Measurements from ENCODE around the gene RHBDD3. TPM values are rescaled to one million over a fixed set of nuclear protein-coding genes. Genes with fewer than 3 reads are reported as not detected.

RHBDD3 gene
- total and polyA plus RNA-seq, 2 experiments from 2014 or later: 55.0 to 115 TPM

DNA sequence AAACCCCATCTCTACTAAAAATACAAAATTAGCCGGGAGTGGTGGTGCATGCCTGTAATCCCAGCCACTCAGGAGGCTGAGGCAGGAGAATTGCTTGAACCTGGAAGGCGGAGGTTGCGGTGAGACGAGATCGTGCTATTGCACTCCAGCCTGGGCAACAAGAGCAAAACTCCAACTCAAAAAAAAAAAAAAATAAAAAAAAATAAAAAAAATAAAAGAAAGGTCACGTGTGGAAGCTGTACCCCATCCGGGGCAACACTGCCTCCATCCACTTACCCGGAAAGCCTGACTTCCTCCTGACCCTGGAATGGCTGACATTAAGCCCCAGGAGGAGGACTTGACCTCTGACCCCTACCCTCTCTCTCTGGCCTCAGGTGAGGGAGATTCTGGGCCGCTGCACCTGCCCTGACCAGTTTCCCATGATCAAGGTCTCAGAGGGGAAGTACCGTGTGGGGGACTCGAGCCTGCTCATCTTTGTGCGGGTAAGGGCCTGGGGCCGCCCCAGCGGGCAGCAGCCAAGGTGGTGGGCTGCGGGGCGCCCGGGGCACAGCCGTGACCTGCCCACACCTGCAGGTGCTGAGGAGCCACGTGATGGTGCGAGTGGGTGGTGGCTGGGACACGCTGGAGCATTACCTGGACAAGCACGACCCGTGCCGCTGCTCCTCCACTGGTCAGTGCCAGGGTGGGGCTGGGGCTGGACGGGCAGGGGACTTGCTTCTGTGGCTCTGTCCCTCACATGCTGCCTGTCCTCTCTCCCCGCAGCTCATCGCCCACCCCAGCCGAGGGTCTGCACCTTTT lies 42.5 kb upstream of the RHBDD3 start:
- H3K27ac Mint-ChIP-seq: no peak overlapping the region
- no peak overlapping the region for H3K4me2 ChIP-seq
- no peaks in the 10 kb centered on the region for H3K9me2 ChIP-seq (ENCODE audit: insufficient read depth)
- H3K27me3 ChIP-seq (ENCODE audit: insufficient read depth): peaks cover 27% of the 10 kb centered on the region
- H3K4me1 ChIP-seq (ENCODE audit: insufficient read depth): peaks cover 13% of the 10 kb centered on the region; the same call in 1 of the 2 replicates
- peaks cover 9% of the 10 kb centered on the region for H4K20me1 ChIP-seq (replicated peaks; ENCODE audit: insufficient read depth)
- no peaks in the 10 kb centered on the region for H3K36me3 ChIP-seq (ENCODE audit: insufficient read depth)
- no peak overlapping the region for H3K4me3 Mint-ChIP-seq
- H3K4me3 ChIP-seq: no peak overlapping the region
- no peaks in the 10 kb centered on the region for H3K79me2 ChIP-seq (replicated peaks; ENCODE audit: insufficient read depth)
- peaks cover 24% of the 10 kb centered on the region for H3F3A ChIP-seq (replicated peaks; ENCODE audit: low read depth)
- no peak overlapping the region for H2AFZ ChIP-seq
- peaks cover 36% of the 10 kb centered on the region for H3K4me1 Mint-ChIP-seq
- TF ChIP-seq JUNB (IDR thresholded peaks at IDR 0.05; ENCODE audit: unreplicated experiment): no peak
- no peak for TF ChIP-seq CREB1 (CRISPR knock-in tag; IDR thresholded peaks at IDR 0.05; ENCODE audit: low read depth)
- no peak for TF ChIP-seq NANOG (IDR thresholded peaks at IDR 0.05; ENCODE audit: borderline replicate concordance)
- TF ChIP-seq, protein P1, sequence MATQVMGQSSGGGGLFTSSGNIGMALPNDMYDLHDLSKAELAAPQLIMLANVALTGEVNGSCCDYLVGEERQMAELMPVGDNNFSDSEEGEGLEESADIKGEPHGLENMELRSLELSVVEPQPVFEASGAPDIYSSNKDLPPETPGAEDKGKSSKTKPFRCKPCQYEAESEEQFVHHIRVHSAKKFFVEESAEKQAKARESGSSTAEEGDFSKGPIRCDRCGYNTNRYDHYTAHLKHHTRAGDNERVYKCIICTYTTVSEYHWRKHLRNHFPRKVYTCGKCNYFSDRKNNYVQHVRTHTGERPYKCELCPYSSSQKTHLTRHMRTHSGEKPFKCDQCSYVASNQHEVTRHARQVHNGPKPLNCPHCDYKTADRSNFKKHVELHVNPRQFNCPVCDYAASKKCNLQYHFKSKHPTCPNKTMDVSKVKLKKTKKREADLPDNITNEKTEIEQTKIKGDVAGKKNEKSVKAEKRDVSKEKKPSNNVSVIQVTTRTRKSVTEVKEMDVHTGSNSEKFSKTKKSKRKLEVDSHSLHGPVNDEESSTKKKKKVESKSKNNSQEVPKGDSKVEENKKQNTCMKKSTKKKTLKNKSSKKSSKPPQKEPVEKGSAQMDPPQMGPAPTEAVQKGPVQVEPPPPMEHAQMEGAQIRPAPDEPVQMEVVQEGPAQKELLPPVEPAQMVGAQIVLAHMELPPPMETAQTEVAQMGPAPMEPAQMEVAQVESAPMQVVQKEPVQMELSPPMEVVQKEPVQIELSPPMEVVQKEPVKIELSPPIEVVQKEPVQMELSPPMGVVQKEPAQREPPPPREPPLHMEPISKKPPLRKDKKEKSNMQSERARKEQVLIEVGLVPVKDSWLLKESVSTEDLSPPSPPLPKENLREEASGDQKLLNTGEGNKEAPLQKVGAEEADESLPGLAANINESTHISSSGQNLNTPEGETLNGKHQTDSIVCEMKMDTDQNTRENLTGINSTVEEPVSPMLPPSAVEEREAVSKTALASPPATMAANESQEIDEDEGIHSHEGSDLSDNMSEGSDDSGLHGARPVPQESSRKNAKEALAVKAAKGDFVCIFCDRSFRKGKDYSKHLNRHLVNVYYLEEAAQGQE (IDR thresholded peaks at IDR 0.05; ENCODE audit: unreplicated experiment): no peak
- no peak for TF ChIP-seq EZH2 (IDR thresholded peaks at IDR 0.05; ENCODE audit: low read depth, unreplicated experiment)
- no peak for TF ChIP-seq POLR2AphosphoS5 (IDR thresholded peaks at IDR 0.05; ENCODE audit: low read depth)
- TF ChIP-seq, protein P2, sequence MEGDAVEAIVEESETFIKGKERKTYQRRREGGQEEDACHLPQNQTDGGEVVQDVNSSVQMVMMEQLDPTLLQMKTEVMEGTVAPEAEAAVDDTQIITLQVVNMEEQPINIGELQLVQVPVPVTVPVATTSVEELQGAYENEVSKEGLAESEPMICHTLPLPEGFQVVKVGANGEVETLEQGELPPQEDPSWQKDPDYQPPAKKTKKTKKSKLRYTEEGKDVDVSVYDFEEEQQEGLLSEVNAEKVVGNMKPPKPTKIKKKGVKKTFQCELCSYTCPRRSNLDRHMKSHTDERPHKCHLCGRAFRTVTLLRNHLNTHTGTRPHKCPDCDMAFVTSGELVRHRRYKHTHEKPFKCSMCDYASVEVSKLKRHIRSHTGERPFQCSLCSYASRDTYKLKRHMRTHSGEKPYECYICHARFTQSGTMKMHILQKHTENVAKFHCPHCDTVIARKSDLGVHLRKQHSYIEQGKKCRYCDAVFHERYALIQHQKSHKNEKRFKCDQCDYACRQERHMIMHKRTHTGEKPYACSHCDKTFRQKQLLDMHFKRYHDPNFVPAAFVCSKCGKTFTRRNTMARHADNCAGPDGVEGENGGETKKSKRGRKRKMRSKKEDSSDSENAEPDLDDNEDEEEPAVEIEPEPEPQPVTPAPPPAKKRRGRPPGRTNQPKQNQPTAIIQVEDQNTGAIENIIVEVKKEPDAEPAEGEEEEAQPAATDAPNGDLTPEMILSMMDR (conservative IDR thresholded peaks at IDR 0.05; ENCODE audit: low read depth in 2 of 2): no peak
- no peak for TF ChIP-seq ZNF331 (CRISPR knock-in tag; IDR thresholded peaks at IDR 0.05; ENCODE audit: low read depth)
- TF ChIP-seq, protein P3, sequence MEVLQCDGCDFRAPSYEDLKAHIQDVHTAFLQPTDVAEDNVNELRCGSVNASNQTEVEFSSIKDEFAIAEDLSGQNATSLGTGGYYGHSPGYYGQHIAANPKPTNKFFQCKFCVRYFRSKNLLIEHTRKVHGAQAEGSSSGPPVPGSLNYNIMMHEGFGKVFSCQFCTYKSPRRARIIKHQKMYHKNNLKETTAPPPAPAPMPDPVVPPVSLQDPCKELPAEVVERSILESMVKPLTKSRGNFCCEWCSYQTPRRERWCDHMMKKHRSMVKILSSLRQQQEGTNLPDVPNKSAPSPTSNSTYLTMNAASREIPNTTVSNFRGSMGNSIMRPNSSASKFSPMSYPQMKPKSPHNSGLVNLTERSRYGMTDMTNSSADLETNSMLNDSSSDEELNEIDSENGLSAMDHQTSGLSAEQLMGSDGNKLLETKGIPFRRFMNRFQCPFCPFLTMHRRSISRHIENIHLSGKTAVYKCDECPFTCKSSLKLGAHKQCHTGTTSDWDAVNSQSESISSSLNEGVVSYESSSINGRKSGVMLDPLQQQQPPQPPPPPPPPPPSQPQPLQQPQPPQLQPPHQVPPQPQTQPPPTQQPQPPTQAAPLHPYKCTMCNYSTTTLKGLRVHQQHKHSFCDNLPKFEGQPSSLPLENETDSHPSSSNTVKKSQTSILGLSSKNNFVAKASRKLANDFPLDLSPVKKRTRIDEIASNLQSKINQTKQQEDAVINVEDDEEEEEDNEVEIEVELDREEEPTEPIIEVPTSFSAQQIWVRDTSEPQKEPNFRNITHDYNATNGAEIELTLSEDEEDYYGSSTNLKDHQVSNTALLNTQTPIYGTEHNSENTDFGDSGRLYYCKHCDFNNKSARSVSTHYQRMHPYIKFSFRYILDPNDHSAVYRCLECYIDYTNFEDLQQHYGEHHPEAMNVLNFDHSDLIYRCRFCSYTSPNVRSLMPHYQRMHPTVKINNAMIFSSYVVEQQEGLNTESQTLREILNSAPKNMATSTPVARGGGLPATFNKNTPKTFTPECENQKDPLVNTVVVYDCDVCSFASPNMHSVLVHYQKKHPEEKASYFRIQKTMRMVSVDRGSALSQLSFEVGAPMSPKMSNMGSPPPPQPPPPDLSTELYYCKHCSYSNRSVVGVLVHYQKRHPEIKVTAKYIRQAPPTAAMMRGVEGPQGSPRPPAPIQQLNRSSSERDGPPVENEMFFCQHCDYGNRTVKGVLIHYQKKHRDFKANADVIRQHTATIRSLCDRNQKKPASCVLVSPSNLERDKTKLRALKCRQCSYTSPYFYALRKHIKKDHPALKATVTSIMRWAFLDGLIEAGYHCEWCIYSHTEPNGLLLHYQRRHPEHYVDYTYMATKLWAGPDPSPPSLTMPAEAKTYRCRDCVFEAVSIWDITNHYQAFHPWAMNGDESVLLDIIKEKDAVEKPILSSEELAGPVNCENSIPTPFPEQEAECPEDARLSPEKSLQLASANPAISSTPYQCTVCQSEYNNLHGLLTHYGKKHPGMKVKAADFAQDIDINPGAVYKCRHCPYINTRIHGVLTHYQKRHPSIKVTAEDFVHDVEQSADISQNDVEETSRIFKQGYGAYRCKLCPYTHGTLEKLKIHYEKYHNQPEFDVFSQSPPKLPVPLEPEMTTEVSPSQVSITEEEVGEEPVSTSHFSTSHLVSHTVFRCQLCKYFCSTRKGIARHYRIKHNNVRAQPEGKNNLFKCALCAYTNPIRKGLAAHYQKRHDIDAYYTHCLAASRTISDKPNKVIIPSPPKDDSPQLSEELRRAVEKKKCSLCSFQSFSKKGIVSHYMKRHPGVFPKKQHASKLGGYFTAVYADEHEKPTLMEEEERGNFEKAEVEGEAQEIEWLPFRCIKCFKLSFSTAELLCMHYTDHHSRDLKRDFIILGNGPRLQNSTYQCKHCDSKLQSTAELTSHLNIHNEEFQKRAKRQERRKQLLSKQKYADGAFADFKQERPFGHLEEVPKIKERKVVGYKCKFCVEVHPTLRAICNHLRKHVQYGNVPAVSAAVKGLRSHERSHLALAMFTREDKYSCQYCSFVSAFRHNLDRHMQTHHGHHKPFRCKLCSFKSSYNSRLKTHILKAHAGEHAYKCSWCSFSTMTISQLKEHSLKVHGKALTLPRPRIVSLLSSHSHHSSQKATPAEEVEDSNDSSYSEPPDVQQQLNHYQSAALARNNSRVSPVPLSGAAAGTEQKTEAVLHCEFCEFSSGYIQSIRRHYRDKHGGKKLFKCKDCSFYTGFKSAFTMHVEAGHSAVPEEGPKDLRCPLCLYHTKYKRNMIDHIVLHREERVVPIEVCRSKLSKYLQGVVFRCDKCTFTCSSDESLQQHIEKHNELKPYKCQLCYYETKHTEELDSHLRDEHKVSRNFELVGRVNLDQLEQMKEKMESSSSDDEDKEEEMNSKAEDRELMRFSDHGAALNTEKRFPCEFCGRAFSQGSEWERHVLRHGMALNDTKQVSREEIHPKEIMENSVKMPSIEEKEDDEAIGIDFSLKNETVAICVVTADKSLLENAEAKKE (CRISPR knock-in tag; IDR thresholded peaks at IDR 0.05): no peak
- no peak for TF ChIP-seq ZNF114 (CRISPR knock-in tag; IDR thresholded peaks at IDR 0.05)
- no peak for TF ChIP-seq STAT1 (IDR thresholded peaks at IDR 0.05; ENCODE audit: unreplicated experiment)
- TF ChIP-seq, protein P4, sequence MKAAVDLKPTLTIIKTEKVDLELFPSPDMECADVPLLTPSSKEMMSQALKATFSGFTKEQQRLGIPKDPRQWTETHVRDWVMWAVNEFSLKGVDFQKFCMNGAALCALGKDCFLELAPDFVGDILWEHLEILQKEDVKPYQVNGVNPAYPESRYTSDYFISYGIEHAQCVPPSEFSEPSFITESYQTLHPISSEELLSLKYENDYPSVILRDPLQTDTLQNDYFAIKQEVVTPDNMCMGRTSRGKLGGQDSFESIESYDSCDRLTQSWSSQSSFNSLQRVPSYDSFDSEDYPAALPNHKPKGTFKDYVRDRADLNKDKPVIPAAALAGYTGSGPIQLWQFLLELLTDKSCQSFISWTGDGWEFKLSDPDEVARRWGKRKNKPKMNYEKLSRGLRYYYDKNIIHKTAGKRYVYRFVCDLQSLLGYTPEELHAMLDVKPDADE (IDR thresholded peaks at IDR 0.05): no peak
- no peak for TF ChIP-seq EZH2phosphoT487 (IDR thresholded peaks at IDR 0.05; ENCODE audit: unreplicated experiment)
- no peak for ATAC-seq
- peaks cover 29% of the 10 kb centered on the region for H3K27me3 Mint-ChIP-seq (ENCODE audit: insufficient read depth, low read depth, poor library complexity)
- no peak overlapping the region for H3K27ac ChIP-seq (ENCODE audit: low read depth)
- peaks cover 14% of the 10 kb centered on the region for H3K9me3 Mint-ChIP-seq
- H3K36me3 Mint-ChIP-seq (ENCODE audit: low read depth): peaks cover 7% of the 10 kb centered on the region; the same call in 1 of the 3 replicates
- DNase-seq (ENCODE audit: low spot score): no peak
